HepG2 (cell line): ENCODE results near the gene EED. TPM values are rescaled to one million over a fixed set of nuclear protein-coding genes. Genes with fewer than 3 reads are reported as not detected.
A peak's percentile ranks its signal among the peaks of the same experiment; 100 is the strongest.

Experiments used
- ARNT ChIP-seq: fragments of 450-650 bp; IDR thresholded peaks from 2 replicates; pipeline ENCODE4 v1.6.1; 2017
- EED ChIP-seq: sonication (generic); formaldehyde crosslinking; IDR thresholded peaks from 2 replicates; pipeline ENCODE4 v1.5.0; 2020; ENCODE audit warnings: mild to moderate bottlenecking, missing genetic modification reagents
- FOXC1 ChIP-seq: sonication (generic); formaldehyde crosslinking; IDR thresholded peaks from 2 replicates; pipeline ENCODE4 v1.8.0; 2022; ENCODE audit warnings: mild to moderate bottlenecking, missing genetic modification reagents, borderline replicate concordance
- GTF2F1 ChIP-seq: fragments of 150-350 bp; IDR thresholded peaks from 2 replicates; pipeline ENCODE4 v1.6.1; 2014; ENCODE audit warnings: low read length
- KLF13 ChIP-seq: sonication (generic); formaldehyde crosslinking; IDR thresholded peaks from 2 replicates; pipeline ENCODE4 v1.4.0; 2020; ENCODE audit warnings: mild to moderate bottlenecking, missing genetic modification reagents
- MIER2 ChIP-seq: IDR thresholded peaks from 2 replicates; pipeline ENCODE4 v1.6.1; 2016; ENCODE audit warnings: missing biosample characterization, missing genetic modification reagents
- MTF1 ChIP-seq: sonication (generic); formaldehyde crosslinking; IDR thresholded peaks from 2 replicates; pipeline ENCODE4 v1.5.0; 2020; ENCODE audit warnings: missing genetic modification reagents
- MYC ChIP-seq: sonication (generic); formaldehyde crosslinking; IDR thresholded peaks from 2 replicates; pipeline ENCODE4 v1.9.0; 2021; ENCODE audit warnings: missing genetic modification reagents, borderline replicate concordance
- NCOA2 ChIP-seq: sonication (generic); formaldehyde crosslinking; IDR thresholded peaks from 2 replicates; pipeline ENCODE4 v1.8.0; 2022; ENCODE audit warnings: inconsistent platforms
- NFATC3 ChIP-seq: sonication (generic); formaldehyde crosslinking; IDR thresholded peaks from 2 replicates; pipeline ENCODE4 v1.5.1; 2020; ENCODE audit warnings: mild to moderate bottlenecking, missing genetic modification reagents
- NKX3-1 ChIP-seq: sonication (generic); formaldehyde crosslinking; IDR thresholded peaks from 2 replicates; pipeline ENCODE4 v1.5.0; 2020; ENCODE audit warnings: missing genetic modification reagents
- SMAD9 ChIP-seq: sonication (generic); formaldehyde crosslinking; IDR thresholded peaks from 2 replicates; pipeline ENCODE4 v1.5.1; 2020; ENCODE audit warnings: mild to moderate bottlenecking, missing genetic modification reagents
- SSRP1 ChIP-seq: IDR thresholded peaks from 2 replicates; pipeline ENCODE4 v1.6.1; 2016; ENCODE audit warnings: control low read depth
- XBP1 ChIP-seq: sonication (generic); formaldehyde crosslinking; IDR thresholded peaks from 2 replicates; pipeline ENCODE4 v1.5.0; 2020; ENCODE audit warnings: missing genetic modification reagents
- ZC3H4 ChIP-seq: sonication (generic); formaldehyde crosslinking; IDR thresholded peaks from 2 replicates; pipeline ENCODE4 v1.4.0; 2020; ENCODE audit warnings: missing genetic modification reagents, borderline replicate concordance
- ZNF296 ChIP-seq: sonication (generic); formaldehyde crosslinking; conservative IDR thresholded peaks from 2 replicates; pipeline ENCODE4 v1.5.0; 2020; ENCODE audit warnings: mild to moderate bottlenecking, missing genetic modification reagents
- ZNF326 ChIP-seq: sonication (generic); formaldehyde crosslinking; IDR thresholded peaks from 2 replicates; pipeline ENCODE4 v1.4.0; 2020; ENCODE audit warnings: missing genetic modification reagents, borderline replicate concordance
- ZNF329 ChIP-seq: sonication (generic); formaldehyde crosslinking; IDR thresholded peaks from 2 replicates; pipeline ENCODE4 v1.9.0; 2021; ENCODE audit warnings: low read depth, mild to moderate bottlenecking, missing genetic modification reagents
- ZNF432 ChIP-seq: sonication (generic); formaldehyde crosslinking; IDR thresholded peaks from 2 replicates; pipeline ENCODE4 v1.5.0; 2020; ENCODE audit warnings: missing genetic modification reagents, mild to moderate bottlenecking, borderline replicate concordance
- ZNF510 ChIP-seq: sonication (generic); formaldehyde crosslinking; IDR thresholded peaks from 2 replicates; pipeline ENCODE4 v1.4.0; 2020; ENCODE audit warnings: low read depth, mild to moderate bottlenecking, missing genetic modification reagents
- ZNF550 ChIP-seq: sonication (generic); formaldehyde crosslinking; IDR thresholded peaks from 2 replicates; pipeline ENCODE4 v1.4.0; 2020; ENCODE audit warnings: mild to moderate bottlenecking, missing genetic modification reagents, borderline replicate concordance
- ZNF713 ChIP-seq: sonication (generic); formaldehyde crosslinking; IDR thresholded peaks from 2 replicates; pipeline ENCODE4 v1.4.0; 2020; ENCODE audit warnings: mild to moderate bottlenecking, missing genetic modification reagents
- ZNF724P ChIP-seq: sonication (generic); formaldehyde crosslinking; IDR thresholded peaks from 2 replicates; pipeline ENCODE4 v1.8.0; 2022; ENCODE audit warnings: missing genetic modification reagents, borderline replicate concordance
- ZNF776 ChIP-seq: sonication (generic); formaldehyde crosslinking; IDR thresholded peaks from 2 replicates; pipeline ENCODE4 v1.4.0; 2020; ENCODE audit warnings: mild to moderate bottlenecking, missing genetic modification reagents
- ZNF841 ChIP-seq: sonication (generic); formaldehyde crosslinking; IDR thresholded peaks from 2 replicates; pipeline ENCODE4 v1.8.1; 2023; ENCODE audit warnings: missing genetic modification reagents, borderline replicate concordance
- ZNF850 ChIP-seq: sonication (generic); formaldehyde crosslinking; conservative IDR thresholded peaks from 2 replicates; pipeline ENCODE4 v1.9.0; 2021; ENCODE audit warnings: mild to moderate bottlenecking, missing genetic modification reagents
- polyA plus RNA-seq, 8 experiments: library from polyadenylated mRNA; depleted of rRNA in 3 of 8; stranded (reverse) in 7 of 8; unstranded in 1 of 8; fragments of >200 nt; fragmentation: Illumina TruSeq in 4 of 8; extraction: Trizol in 4 of 8; gene quantifications; 2 replicates each; pipeline versions ENCODE4 v1.2.1 to v1.2.3, GENCODE V29; 2011 to 2016; ENCODE audit warnings: low read depth in 4 of 8, missing spikeins in 1 of 8, mixed read lengths in 1 of 8; ENCODE audit not compliant: insufficient read depth in 1 of 8
- total RNA-seq, 5 experiments: library from RNA; depleted of rRNA; stranded (reverse); fragments of >200 nt; fragmentation: Illumina TruSeq; extraction: Trizol; gene quantifications; 2 replicates each; pipeline ENCODE4 v1.2.3, GENCODE V29; 2016; ENCODE audit warnings: low read depth in 1 of 5
- TF ChIP-seq, protein P1 (sequence below): sonication (generic); formaldehyde crosslinking; IDR thresholded peaks from 2 replicates; pipeline ENCODE4 v1.4.0; 2020; ENCODE audit warnings: missing genetic modification reagents, borderline replicate concordance
- TF ChIP-seq, protein P2 (sequence below): sonication (generic); formaldehyde crosslinking; IDR thresholded peaks from 2 replicates; pipeline ENCODE4 v1.5.0; 2020; ENCODE audit warnings: mild to moderate bottlenecking, missing genetic modification reagents

Gene EED
- total and polyA plus RNA-seq, 2 of the 13 experiments (the other 11 are each of a cell fraction or from before 2014, with no cell fraction given) = 11.0 to 28.4 TPM

DNA sequence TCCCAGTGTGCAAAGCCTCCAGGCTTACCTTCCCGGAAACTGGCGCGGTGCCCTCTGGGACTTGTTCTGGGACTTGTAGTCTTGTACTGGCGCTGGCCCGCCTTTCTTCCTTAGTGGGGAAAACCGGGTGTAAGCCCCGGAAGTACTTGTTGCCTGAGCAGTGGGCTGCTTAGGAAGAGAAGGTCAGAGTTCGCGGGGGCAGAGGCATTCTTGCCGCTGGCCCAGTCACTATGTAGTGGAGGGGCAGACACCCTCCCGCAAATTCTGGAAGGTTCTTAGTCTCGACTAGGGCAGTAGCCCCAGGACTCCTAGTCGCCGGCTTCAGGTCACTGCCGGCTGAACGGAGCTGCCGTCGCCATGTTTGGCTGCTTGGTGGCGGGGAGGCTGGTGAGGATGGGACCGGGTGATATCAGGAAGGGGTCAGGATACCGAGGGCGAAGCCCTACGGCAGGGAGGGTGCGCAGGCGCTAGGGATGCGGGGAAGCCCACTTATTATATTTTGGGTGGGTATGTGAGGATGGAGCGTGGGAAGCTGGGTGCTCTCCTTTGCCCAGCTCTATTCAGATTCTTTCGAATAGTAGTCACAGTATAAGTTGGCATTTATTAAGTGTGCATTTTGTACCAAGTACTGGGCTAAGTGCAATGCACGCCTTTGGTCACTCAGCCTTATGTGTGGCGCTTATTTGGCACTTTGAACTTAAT, 57.7 kb downstream of the EED start, which contains the start of gene HIKESHI (continued):
- TF ChIP-seq SMAD9 (CRISPR knock-in tag) (0 out of 2 replicates have a peak, but pooled peaks have one; percentile 71), ZNF724P (no peak), ZNF841 (no peak), ZNF510 (no peak), ZNF550 (CRISPR knock-in tag) (no peak), NKX3-1 (no peak; the same call in 1 of the 2 replicates), ZC3H4 (CRISPR knock-in tag) (no peak), NFATC3 (CRISPR knock-in tag) (no peak), ZNF850 (no peak), GTF2F1 (no peak), XBP1 (CRISPR knock-in tag) (no peak), ZNF326 (CRISPR knock-in tag) (no peak), MTF1 (CRISPR knock-in tag) (no peak), NCOA2 (peak; percentile 56; the same call in 1 of the 2 replicates), ZNF776 (CRISPR knock-in tag) (0 out of 2 replicates have a peak, but pooled peaks have one; percentile 33), MYC (CRISPR knock-in tag) (0 out of 2 replicates have a peak, but pooled peaks have one; percentile 63), ZNF713 (CRISPR knock-in tag) (no peak), ZNF296 (CRISPR knock-in tag) (no peak), FOXC1 (CRISPR knock-in tag) (peak; percentile 91), SSRP1 (CRISPR knock-in tag) (no peak), ZNF329 (no peak), ZNF432 (CRISPR knock-in tag) (no peak), KLF13 (no peak), MIER2 (CRISPR knock-in tag) (no peak; the same call in 1 of the 2 replicates), ARNT (no peak), EED (CRISPR knock-in tag) (no peak)
- TF ChIP-seq, protein P1, sequence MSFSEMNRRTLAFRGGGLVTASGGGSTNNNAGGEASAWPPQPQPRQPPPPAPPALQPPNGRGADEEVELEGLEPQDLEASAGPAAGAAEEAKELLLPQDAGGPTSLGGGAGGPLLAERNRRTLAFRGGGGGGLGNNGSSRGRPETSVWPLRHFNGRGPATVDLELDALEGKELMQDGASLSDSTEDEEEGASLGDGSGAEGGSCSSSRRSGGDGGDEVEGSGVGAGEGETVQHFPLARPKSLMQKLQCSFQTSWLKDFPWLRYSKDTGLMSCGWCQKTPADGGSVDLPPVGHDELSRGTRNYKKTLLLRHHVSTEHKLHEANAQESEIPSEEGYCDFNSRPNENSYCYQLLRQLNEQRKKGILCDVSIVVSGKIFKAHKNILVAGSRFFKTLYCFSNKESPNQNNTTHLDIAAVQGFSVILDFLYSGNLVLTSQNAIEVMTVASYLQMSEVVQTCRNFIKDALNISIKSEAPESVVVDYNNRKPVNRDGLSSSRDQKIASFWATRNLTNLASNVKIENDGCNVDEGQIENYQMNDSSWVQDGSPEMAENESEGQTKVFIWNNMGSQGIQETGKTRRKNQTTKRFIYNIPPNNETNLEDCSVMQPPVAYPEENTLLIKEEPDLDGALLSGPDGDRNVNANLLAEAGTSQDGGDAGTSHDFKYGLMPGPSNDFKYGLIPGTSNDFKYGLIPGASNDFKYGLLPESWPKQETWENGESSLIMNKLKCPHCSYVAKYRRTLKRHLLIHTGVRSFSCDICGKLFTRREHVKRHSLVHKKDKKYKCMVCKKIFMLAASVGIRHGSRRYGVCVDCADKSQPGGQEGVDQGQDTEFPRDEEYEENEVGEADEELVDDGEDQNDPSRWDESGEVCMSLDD (CRISPR knock-in tag) = no peak
- TF ChIP-seq, protein P2, sequence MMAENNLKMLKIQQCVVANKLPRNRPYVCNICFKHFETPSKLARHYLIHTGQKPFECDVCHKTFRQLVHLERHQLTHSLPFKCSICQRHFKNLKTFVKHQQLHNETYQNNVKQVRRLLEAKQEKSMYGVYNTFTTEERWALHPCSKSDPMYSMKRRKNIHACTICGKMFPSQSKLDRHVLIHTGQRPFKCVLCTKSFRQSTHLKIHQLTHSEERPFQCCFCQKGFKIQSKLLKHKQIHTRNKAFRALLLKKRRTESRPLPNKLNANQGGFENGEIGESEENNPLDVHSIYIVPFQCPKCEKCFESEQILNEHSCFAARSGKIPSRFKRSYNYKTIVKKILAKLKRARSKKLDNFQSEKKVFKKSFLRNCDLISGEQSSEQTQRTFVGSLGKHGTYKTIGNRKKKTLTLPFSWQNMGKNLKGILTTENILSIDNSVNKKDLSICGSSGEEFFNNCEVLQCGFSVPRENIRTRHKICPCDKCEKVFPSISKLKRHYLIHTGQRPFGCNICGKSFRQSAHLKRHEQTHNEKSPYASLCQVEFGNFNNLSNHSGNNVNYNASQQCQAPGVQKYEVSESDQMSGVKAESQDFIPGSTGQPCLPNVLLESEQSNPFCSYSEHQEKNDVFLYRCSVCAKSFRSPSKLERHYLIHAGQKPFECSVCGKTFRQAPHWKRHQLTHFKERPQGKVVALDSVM (CRISPR knock-in tag) = peak; percentile 59
